ENCODE results near the gene ACOT12.
"Not testable (repeated sequence)": the region's sequence is repeated elsewhere in the genome, so short reads cannot be mapped to it uniquely, and the experiment has no call there.

Gene ACOT12

DNA sequence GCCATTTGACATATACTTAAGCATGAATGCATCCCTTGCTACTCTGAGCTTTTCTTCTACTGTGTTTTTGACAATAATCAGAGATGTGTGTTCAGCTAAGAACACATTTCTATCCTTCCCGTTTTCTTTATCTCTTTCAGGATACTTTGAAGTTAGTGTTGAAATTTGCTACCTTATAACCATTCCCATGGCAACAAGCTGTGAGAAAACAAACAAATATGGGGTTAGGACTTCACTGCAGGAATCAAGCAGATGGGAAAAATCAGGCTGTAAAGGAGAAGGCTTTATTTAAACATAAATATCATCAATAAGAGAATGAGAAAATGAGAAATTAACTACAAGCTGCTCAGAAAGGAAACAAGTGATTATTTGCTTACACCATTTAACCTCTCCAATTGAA, 57.4 kb downstream of the ACOT12 start:
- no peak for DNase-seq

DNA sequence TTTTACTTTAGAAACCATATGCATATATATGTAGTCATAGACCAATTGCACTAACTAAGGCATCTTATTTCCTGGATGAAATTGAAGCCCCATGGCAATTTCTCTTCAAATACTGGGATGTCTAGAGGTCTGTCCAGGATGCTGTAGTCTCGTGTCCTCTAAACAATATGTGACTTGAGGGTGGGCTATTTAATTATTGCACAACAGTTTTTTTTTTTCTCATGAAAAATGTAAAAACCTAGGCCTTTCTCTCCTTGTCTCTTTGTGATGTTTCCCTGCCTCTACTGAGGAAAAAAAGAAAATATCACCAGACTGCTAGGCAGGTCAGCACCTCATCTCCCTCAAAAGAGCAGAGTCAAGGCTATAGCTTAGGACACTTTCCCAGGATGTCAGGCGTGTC, 58.0 kb downstream of the ACOT12 start:
- DNase-seq: no peak

DNA sequence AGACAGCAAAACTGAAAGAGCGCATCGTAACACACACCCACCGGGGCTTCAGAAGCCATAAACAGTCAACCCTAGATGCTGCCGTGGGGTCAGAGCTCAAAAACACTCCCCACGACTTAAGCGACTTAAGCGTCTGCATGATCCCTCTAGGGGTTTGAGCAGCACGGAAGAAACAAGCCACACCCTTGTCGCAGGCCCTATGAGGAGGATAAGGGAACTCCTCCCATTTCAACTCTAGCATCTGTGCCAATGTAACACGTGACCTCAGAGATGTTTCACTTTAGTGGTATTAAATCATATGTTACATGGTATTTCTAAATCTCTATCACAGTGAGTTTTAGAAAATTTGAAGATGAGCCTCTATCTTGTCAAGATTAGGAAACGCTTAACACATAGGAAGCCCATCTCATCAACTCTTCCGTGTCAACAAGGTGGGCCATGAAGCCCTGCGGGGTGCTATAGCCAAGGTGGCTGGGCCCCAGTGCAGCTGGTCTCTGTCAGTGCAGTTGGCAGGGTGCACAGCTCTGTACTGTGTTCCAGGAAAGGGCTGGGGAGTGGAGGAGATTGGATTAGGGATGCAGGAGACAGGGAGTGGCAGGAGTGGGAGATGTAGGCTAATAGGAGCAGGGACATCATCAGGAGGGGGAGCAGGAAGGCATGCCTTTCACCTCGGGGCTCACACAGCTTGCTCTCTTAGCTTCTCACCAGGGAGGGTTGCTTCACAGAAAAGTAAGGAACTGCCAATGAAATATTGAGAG, 59.5 kb downstream of the ACOT12 start:
- no peak for DNase-seq

DNA sequence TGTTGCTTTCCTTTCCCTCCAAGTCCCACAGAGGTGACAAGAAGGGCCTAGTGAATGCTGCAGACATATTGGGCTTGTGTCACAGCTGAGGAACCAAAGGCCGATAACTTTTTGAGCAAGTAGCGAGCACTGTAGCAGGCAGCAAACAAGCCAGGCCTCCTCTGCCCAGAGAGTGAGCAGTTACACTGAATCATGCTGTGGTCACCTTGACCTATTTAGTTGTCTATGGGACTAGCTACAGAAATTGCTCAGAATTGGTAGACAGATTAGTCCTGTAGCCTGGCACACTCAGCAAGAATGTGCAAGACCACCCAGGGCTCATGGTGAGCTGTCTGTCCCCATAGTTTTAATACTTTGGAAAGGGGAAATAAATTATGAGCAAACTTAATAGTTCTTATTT, 67.4 kb downstream of the ACOT12 start:
- no peak for DNase-seq

DNA sequence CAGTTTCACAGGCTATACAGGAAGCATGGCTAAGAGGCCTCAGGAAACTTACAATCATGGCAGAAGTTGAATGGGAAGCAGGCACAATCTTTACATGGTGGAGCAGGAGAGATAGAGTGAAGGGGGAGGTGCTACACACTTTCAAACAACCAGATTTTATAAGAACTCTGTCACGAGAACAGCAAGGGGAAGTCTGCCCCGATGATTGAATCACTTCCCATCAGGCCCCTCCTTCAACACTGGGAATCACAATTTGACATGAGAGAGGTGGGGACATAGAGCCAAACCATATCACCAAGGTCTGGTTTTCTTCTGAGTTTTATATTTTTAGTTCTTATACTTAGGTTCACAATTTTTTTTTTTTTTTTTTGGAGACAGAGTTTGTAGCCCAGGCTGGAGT, 76.4 kb downstream of the ACOT12 start:
- DNase-seq: no peak

DNA sequence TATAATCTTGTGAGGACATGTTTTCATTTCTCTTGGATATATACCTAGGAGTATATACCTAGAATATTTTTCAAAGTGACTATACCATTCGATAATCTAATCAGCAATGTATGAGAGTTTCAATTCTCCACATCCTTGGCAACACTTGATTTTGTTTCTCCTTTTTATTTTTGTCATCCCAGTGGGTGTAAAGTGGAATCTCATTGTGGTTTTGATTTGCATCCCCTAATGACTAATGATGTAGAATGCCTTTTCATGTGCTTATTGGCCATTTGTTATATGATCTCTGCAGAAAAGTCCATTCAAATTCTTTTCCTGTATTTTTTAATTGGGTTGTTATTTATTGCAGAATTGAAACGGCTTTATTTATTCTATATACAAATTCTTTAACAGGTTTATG, 77.4 kb downstream of the ACOT12 start:
- no peak for DNase-seq

DNA sequence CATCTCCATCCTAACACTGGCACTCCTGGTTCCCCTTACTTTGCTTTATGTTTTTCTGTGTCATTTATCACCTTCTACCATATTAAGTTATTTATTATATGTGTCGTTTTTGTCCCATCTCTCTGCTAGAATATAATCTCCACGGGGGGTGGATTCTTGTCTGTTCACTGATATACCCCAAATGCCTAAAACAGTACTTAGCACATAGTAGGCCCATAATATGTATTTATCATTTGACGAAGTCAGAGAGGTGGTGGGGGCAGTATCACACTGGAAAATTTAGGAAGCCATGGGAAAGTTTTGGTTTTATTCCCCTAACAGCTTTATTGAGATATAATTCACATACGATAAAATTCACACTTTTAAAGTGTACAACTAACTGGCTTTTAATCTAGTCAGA, 78.1 kb downstream of the ACOT12 start:
- DNase-seq: no peak

DNA sequence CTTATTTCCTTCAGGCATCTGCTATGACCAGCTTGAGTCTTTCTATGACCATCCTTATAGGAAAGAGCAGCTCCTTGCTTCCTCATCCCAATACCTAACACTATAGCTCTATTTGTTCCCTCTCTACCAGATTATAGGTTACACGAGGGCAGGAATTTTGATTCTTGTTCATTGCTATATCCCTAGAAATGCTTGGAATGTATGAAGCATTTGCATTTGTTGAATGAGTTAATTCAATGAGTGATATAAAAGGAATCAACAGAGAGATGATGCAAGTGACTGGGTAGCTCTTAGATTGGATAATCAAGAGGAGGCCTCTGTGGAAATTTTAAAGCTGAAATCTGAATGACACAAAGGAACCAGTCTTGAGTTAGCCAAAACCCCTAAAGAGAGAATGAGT, 78.6 kb downstream of the ACOT12 start:
- no peak for DNase-seq

DNA sequence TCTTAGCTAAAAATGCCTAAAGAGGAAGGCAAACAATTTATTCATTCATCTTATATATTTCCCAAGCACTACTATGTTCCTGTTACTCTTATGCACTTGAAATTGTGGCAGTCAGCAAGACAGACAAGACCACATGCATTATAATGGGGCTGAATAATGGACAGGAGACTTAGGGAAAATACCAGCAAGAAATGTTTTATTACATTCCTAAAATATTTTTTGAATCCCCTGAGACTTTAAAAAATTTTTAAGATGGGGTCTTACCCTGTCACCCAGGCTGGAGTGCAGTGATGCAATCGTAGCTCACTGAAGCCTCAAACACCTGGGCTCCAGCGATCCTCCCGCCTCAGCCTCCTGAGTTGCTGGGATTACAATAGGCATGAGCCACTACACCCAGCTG, 79.4 kb downstream of the ACOT12 start:
- DNase-seq: no peak

DNA sequence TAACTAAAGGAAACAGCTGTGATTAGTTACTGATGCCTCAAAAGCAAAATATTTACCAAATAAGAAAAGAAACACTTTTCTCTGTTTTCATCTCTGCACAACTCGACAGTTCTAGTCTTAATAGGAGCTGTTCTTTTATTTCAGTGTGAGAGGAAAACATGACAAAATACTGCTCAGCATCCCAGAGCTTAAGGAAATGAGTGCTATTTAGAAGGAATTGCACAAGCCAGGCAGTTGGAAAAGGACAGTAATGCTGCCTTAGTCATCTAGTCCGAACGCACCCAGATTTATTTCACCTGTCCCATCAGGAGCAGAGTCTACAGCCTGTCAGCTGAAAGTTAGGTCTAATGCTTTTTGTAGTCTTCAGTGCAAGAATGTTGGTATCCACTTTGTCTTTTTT, 80.2 kb downstream of the ACOT12 start:
- no peak for DNase-seq

DNA sequence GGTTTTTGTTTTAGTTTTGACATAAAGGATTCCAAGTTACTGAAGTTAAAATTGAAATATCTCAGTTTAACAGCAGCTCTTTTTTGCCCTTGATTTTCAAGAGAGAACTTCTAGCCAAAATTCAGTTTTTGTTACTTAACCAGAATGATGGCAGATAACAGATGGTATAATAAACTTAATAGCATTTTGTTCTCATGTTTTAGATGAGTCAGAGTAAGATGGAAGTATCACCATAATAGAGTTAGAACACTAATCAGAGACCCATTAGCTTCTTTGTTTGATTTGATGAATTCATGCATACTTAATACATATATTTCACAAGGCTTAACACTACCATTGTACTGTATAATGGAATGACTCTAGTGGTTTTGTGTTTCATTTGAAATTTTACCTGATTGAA, 80.7 kb downstream of the ACOT12 start:
- no peak for DNase-seq

DNA sequence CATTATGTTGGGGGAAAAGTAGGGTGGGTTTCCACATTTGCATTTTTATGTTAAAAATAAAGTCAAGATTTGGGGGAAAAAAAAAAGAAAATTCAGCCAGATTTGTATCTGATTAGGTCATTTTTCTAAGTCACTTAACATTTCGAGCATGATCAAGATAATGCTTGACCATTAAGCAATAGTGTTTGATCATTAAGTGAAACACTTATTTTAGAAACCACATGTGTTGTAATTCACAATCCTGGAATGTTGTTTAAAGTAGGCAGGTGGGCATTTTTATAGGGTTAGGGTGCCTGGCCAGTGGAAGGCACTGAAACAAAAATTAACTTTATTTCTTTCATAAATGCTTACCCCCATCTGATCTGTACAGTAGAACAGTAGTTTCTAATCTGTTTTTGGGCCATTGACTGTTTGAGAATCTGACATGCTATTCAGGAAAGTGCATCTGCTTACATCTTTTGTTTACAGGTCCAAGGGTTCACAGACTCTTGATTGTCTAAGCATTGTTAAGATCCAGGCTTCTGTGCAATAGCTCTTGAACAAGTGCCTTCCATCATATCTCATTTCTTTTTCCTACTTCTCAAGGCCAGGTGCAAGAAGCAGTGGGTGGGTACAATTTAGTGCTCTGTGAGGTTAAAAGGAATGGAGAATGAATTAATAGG, 83.4 kb downstream of the ACOT12 start:
- DNase-seq: no peak

DNA sequence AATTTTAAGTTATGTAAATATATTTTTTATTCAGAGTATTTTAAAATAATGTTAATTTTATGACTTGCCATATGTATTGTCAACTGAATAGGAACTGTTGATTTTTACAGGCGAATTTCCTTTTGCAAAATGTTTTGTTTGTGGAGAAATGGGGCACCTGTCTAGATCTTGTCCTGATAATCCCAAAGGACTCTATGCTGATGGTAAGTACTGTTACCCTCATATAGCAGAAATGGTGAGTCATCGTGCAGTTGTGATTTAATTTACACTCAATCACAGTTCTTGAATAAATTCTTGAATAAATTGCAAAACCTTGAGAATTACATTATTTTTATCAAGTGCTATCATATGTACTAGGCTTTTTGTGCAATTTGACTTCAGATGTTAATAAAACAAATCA, 85.1 kb downstream of the ACOT12 start:
- DNase-seq: no peak

DNA sequence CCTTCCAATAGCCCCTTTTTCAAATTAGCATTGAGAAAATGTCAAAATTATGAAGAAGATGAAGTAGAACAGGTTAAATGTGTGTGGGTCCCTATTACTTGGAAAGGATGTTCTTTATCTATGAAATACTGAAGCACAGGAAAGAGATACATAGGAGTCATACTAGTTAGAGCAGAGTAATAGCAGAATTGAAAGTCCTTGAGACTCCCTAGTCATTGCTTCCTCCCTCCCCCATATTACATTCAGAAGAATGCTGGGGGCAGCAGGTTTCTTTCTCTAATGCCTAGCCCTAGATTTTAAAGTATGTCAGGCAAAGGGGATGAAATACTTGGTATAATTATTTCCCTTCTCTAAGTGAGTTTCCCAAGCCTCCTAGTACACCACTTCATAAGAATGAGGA, 88.1 kb downstream of the ACOT12 start:
- no peak for DNase-seq

DNA sequence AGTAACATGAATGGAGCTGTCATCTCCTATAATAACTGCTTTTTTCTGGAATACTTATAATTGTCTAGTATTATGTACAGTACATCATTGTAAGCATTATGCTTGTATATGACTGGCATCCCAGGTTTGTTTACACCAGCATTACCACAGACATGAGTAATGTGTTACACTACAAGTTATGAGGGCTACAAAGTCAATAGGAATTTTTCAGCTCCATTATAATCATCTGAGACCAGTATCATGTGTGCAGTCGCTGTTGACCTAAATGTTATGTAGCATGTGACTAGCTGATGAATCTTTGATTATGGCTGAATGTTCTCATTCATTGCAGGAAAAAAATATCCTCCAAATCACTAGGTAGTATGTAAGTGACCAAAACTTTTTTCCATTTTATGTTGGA, 90.4 kb downstream of the ACOT12 start:
- no peak for DNase-seq

DNA sequence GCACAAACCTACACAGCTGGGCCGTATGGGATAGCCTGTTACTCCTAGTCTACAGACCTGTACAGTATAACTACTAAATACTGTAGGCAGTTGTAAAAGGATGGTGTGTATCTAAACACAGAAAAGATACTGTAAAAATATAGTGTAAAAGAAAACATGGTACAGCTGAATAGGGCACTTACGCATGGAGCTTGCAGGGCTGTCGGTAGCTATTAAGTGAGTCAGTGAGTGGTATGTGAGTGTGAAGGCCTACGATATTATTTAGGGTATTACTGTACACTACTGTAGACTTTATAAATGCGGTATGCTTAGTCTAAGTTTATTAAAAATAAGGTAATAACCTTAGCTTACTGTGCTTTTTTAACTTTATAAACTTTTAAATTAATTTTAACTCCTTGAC, 91.3 kb downstream of the ACOT12 start:
- DNase-seq: no peak

DNA sequence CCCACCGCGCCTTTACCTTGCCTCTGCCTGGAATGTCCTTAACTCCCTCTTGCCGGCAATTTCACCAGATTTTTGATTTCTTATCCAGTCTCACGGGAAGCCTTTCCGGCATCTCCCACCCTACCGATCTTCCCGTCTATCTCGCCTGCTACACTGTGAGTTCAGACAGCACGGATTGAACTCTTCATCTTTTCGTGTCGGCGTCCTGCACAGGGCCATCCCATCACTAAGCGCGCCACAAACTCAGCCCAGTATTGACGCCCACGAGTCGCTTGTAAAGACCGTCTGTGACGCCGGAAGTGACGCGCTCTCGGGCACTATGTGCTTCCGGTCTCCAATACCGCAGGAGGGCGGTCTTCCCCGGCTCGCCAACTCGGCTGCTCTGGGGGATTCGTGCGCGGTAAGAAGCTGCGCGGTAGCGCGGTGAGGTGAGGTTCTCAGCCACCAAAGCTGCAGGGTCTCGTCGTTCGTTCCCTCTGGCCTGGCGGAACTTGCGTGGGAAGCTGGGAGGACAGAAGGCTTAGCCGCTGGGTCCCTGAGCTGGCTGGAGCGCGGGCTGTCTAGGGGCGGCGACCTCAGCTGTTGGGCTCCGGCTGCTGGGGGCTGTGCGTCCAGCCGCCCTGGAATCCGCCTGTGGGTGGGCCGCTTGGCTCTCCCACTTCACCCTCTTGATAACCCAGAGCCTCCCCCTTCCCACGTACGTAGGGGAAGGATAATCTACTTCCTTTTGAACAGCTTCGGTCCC, 92.5 kb downstream of the ACOT12 start, which contains the start of gene ZCCHC9:
TSS of gene ZCCHC9 (plus strand) at position 317 of the 745 bp plus-strand sequence. CDS start 3,171 bp downstream, outside the sequence.
- DNase-seq: peak; percentile 78

DNA sequence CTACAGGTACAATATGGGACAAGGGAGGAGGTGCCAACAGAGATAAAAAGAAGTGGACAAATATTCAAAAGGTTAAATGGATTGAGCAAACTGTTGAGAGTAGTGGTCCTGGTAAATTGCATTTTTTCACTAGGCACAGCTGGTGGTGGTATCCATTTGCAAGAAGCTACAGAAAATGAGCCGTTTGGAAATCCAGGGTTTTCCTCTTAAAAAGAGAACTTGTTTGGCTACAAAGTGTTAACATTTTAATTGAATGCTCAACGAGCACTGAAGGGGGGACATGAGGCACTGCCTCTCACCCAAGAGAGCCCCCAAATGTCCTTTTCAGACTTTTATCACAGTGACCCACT, 93.0 kb downstream of the ACOT12 start:
- DNase-seq: no peak

DNA sequence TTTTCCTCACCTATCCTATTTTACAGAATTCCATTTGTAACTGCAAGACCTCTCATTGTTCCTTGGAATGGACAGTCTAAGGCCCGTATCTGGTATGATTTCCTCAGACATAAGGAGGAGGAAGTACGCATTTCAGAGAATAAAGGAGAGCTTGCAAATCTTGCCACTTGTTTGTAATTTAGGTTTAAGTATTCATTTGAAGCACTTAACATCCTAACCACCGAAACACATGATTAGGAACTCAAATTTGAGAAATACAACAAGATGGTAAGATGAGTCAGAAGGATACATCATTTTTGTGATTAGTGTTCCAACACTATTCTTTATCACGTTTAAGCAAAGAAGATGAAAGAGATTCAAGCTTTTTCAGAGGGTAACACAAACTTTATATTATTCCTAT, 96.4 kb downstream of the ACOT12 start:
- no peak for DNase-seq

DNA sequence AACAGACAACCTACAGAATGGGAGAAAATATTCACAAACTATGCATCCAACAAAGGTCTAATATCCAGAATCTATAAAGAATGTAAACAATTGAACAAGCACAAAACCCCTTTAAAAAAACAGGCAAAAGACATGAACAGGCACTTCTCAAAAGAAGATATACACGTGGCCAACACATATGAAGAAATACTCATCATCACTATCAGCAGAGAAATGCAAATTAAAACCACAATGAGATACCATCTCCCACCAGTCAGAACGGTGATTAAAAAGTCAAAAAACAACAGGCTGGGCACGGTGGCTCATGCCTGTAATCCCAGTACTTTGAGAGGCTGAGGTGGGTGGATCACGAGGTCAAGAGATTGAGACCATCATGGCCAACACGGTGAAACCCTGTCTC, 99.9 kb downstream of the ACOT12 start:
- DNase-seq: not testable (repeated sequence)

DNA sequence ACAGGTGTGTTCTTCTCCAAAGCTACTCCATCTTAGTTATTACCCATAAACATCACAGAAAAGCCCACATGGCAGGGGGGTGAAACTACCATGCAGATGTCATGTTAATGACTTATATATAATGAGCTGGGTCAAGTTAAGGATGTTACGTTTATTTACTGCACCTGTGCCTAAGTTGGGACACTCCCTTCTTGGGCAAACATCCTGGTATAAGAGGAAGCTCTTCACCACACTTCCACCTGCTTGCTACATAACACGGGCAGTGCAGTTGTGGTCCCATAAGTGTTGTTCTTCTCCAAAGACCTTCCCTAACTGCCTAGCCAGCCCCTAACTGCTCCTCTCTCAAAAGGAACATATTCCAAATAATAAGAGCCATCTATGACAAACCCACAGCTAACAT, 101.8 kb downstream of the ACOT12 start:
- DNase-seq: no peak

DNA sequence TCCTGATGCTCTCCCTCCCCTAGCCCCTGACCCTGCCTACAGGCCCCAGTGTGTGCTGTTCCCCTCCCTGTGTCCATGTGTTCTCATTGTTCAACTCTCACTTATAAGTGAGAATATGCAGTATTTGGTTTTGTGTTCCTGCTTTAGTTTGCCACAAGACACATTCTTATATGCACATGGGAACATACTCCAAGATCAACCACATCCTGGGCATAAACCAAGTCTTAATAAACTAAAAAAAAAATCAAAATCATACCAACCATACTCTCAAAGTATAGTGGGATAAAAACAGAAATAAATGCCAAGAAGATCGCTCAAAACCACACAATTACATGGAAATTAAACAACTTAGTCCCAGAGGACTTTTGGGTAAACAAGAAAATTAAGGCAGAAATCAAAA, 103.8 kb downstream of the ACOT12 start:
- no peak for DNase-seq

DNA sequence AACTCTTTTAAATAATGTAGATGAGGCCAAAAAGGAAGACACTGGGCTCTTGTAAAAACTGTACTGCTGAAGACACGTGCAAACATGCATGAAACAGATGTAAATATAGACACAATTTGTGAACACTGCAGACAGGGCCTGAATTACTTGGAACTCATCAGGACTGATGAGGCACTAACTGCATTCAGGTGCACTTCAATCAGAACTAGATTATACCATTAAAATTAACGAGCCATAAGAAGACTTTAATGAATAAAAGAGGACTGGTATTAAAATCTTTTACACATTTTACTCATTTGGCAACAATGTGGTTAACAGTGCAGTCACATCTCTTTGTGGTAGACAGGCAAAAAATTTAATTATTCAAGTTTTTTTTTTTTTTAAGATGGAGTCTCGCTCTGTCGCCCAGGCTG, 105.9 kb downstream of the ACOT12 start:
- DNase-seq: no peak

DNA sequence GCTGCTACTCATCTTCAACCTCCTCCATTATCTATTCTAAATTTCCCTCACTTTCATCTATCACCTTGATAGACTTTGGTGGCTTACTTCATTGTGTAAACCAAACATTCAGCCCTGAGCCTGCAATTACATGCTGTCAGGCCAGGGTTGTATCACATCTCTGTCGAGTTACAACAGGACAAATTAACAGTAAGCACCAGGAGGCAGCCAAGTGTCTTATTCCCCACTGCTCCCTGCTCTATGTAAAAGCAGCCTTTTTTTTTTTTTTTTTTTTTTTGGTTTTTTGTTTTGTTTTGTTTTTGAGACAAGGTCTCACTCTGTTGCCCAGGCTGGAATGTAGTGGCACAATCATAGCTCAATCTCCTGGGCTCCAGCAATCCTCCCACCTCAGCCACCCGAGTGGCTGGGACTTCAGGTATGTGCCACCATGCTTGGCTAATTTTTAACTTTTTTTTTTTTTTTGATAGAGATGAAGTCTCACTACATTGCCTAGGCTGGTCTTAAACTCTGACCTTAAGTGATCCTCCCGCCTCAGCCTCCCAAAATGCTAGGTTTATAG, 107.8 kb downstream of the ACOT12 start:
- DNase-seq: no peak

Data from NCI-H2107 (cell line).